GM13977 (cell line): ENCODE data around the gene PAXX.

Source experiments
- DNase-seq: peaks from one replicate; pipeline ENCODE4 v3.0.0; 2012; ENCODE audit warnings: low spot score
- CTCF ChIP-seq: IDR thresholded peaks from 2 replicates; pipeline ENCODE4 v1.5.1; 2012; ENCODE audit warnings: mild to moderate bottlenecking, control low read depth; ENCODE audit not compliant: insufficient read depth; ENCODE audit errors: extremely low read depth, missing control alignments
- in situ Hi-C: fragments of 300-500 bp; cut with MboI; formaldehyde crosslinking; loops from one replicate; pipeline ENCODE4 v1.12.0; 2022; ENCODE audit warnings: low sequenced_read_pairs, low pct_unique_long_range_greater_than_20kb, mixed read lengths, inconsistent platforms; ENCODE audit not compliant: unreplicated experiment

Gene PAXX

GRCh38 chr9:137009217-137009616 is 17.0 kb downstream of the PAXX start:
- no peak for DNase-seq
- in situ Hi-C loops: no loop called here
- TF ChIP-seq CTCF: no peak

- DNase-seq: no peak
- in situ Hi-C loops: no loop called here
- TF ChIP-seq CTCF: no peak
These were observed 17.9 kb downstream of the PAXX start for GRCh38 chr9:137009938-137010732.

GRCh38 chr9:137011156-137011555 is 18.9 kb downstream of the PAXX start:
- TF ChIP-seq CTCF: no peak
- in situ Hi-C loops: no loop called here
- DNase-seq: no peak

GRCh38 chr9:137011907-137012675 is 19.9 kb downstream of the PAXX start:
- in situ Hi-C loops: no loop called here
- no peak for TF ChIP-seq CTCF
- DNase-seq: no peak

- DNase-seq: no peak
- TF ChIP-seq CTCF: no peak
- in situ Hi-C loops: no loop called here
These were observed 20.7 kb downstream of the PAXX start for GRCh38 chr9:137012694-137013570.

GRCh38 chr9:137013571-137013940 is 21.3 kb downstream of the PAXX start:
- no peak for DNase-seq
- TF ChIP-seq CTCF: no peak
- in situ Hi-C loops: no loop called here
